NK-92 (cell line): ENCODE results near the gene BATF3.

Experiments
- DNase-seq: peaks from one replicate; lab custom pipeline; 2025; ENCODE audit not compliant: unreplicated experiment; lab: John Stamatoyannopoulos, UW

BATF3 gene

GRCh38 chr1:212685429-212685828 lies 14.2 kb downstream of the BATF3 start:
- DNase-seq: no peak

- DNase-seq: no peak
Measured at GRCh38 chr1:212684521-212685090, 15.0 kb downstream of the BATF3 start.

GRCh38 chr1:212684076-212684475 lies 15.6 kb downstream of the BATF3 start:
- no peak for DNase-seq

GRCh38 chr1:212683357-212683722 lies 16.3 kb downstream of the BATF3 start:
- DNase-seq: no peak

GRCh38 chr1:212680680-212681389 lies 18.8 kb downstream of the BATF3 start:
- DNase-seq: no peak

GRCh38 chr1:212678456-212679410 lies 20.9 kb downstream of the BATF3 start:
- DNase-seq: no peak

GRCh38 chr1:212677573-212677972 lies 22.1 kb downstream of the BATF3 start:
- DNase-seq: no peak

GRCh38 chr1:212677136-212677535 lies 22.5 kb downstream of the BATF3 start:
- DNase-seq: no peak

GRCh38 chr1:212675675-212676074 lies 24.0 kb downstream of the BATF3 start:
- no peak for DNase-seq

GRCh38 chr1:212674872-212675271 lies 24.8 kb downstream of the BATF3 start:
- DNase-seq: no peak

GRCh38 chr1:212671342-212672031 lies 28.2 kb downstream of the BATF3 start:
- no peak for DNase-seq

GRCh38 chr1:212670882-212671281 lies 28.8 kb downstream of the BATF3 start:
- DNase-seq: no peak

GRCh38 chr1:212670301-212670700 lies 29.3 kb downstream of the BATF3 start:
- no peak for DNase-seq

- no peak for DNase-seq
Measured at GRCh38 chr1:212669600-212669999, 30.0 kb downstream of the BATF3 start.

GRCh38 chr1:212669102-212669501 lies 30.5 kb downstream of the BATF3 start:
- no peak for DNase-seq

- DNase-seq: no peak
Measured at GRCh38 chr1:212668477-212668876, 31.2 kb downstream of the BATF3 start.

- DNase-seq: no peak
Measured at GRCh38 chr1:212667223-212668139, 32.2 kb downstream of the BATF3 start.

GRCh38 chr1:212666116-212666775 lies 33.4 kb downstream of the BATF3 start:
- no peak for DNase-seq

GRCh38 chr1:212665241-212666115 lies 34.2 kb downstream of the BATF3 start:
- no peak for DNase-seq
